Measurements from ENCODE around the gene FIZ1.

- TF ChIP-seq, protein P1, sequence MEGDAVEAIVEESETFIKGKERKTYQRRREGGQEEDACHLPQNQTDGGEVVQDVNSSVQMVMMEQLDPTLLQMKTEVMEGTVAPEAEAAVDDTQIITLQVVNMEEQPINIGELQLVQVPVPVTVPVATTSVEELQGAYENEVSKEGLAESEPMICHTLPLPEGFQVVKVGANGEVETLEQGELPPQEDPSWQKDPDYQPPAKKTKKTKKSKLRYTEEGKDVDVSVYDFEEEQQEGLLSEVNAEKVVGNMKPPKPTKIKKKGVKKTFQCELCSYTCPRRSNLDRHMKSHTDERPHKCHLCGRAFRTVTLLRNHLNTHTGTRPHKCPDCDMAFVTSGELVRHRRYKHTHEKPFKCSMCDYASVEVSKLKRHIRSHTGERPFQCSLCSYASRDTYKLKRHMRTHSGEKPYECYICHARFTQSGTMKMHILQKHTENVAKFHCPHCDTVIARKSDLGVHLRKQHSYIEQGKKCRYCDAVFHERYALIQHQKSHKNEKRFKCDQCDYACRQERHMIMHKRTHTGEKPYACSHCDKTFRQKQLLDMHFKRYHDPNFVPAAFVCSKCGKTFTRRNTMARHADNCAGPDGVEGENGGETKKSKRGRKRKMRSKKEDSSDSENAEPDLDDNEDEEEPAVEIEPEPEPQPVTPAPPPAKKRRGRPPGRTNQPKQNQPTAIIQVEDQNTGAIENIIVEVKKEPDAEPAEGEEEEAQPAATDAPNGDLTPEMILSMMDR (IDR thresholded peaks at IDR 0.05), result no peak
- no peak for TF ChIP-seq EP300 (IDR thresholded peaks at IDR 0.05)
Measured at GRCh38 chr19:55550321-55550650, 49.0 kb downstream of the FIZ1 start.

Data from esophagus muscularis mucosa (tissue), 3 donors.